NCI-H1436 treated with DMSO at 0.1 percent for 48 hours (cell line): ENCODE results near the gene CEP128.

Experiments
- DNase-seq: peaks from one replicate; lab custom pipeline; 2025; lab: John Stamatoyannopoulos, UW

CEP128 gene

GRCh38 chr14:80771201-80771600, 170.3 kb downstream of the CEP128 start:
- DNase-seq: no peak

DNA sequence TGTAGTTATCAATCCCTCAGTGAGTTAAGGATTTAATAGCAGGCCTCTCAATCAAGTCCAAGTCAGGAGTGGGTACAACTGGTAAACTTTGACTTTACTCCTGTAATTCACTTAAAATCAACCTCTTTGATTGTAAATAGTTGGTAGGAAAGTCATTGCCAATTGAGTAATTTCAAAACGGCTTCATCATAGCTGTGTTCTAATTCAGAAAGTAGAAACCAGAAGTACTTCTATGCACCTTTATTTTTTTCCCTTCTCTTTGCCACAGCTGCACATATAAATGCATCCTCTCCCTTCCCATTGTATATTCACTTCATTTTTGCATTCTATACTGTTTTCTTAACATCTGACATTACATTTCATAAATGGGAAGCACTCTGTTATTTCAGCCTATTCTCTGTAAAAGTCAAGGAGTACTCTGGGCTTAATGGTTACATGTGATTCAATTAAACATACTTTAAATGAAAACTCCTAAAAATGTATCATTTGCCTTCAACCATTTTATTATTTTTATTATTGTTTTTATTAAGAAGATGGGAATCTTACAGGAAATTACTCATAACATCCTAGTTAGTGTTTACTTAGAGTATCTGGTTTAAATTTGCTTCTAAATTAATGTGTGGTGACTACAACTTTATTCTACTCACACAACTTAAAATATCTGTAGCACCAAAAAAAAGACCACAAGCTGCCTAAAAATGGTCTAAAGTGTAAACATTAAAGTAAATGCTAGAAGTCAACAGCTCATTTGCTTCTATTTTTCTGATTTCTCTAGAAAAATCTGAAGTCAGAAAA, 171.2 kb downstream of the CEP128 start:
- no peak for DNase-seq

DNA sequence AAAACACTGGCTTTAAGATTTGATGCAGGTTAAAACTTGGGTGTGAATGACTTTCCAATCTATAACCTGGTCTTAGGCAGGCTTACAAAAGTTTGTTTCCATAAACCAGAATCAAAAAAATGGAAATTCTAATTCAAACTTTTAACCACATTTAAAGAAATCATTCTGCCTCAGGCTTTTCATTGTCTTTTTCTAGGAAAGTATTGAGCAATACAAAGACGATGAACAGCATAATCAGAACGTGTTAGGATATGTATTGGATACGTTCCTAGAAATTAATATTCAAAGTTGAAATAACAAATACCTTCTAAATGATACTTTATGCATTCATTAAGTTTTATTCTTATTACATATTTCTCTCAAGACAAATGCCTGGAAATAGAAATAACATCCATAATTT, 172.9 kb downstream of the CEP128 start:
- no peak for DNase-seq

GRCh38 chr14:80764921-80765507, 176.5 kb downstream of the CEP128 start:
- no peak for DNase-seq

DNA sequence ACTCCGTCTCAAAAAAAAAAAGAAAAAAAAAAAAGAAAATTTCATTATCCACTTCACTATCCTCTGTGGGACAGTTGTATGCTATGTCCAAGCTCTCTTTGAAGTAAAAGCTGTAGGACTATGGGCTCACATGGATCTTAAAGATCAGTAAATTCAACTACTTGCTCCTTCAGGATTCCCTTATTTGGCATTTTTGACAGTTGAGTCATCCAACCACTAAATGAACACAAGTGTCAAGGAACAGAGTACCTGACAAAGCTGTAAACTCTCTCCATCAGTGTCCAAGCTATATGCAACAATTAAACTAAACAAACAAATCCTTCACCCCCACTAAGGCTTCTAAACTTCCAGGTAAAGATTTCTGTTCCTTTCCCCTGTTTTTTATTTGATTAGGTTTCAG, 177.0 kb downstream of the CEP128 start:
- DNase-seq: no peak

GRCh38 chr14:80762641-80763228, 178.8 kb downstream of the CEP128 start:
- no peak for DNase-seq

GRCh38 chr14:80754696-80755095, 186.8 kb downstream of the CEP128 start:
- DNase-seq: no peak

DNA sequence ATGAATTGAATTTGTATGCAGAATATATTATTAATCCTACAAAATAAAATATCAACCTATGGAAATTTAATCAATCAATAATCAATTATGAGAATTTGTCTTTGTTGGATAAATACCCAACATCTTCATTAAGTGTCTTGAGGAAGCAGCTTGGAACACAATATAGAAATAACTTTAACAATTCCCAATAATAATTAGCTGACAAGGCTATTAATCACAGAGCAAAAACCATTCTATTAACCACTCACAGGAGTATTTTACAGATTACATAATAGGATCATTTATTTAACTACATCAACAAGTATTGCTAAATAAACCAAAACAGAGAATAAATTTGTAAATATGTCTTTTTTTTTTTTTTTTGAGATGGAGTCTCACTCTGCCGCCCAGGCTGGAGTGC, 190.3 kb downstream of the CEP128 start:
- no peak for DNase-seq

DNA sequence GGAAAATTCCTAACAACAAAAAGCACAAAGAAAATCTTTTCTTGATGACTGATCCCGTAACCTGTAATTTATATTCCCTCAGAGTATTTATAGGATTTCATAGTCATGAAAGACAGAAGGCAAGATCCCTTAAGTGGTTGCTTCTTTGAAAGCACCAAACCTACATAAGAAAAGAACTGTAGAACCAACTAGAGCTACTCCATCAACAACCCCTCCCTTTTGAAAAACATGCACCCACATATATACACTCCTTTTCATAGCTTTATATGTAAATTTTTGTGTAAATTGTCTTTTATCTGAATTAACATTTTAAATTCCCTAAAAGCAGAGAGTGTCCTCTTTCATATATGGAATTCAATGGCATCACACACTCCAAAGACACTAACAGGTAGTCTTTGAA, 215.3 kb downstream of the CEP128 start:
- DNase-seq: no peak

DNA sequence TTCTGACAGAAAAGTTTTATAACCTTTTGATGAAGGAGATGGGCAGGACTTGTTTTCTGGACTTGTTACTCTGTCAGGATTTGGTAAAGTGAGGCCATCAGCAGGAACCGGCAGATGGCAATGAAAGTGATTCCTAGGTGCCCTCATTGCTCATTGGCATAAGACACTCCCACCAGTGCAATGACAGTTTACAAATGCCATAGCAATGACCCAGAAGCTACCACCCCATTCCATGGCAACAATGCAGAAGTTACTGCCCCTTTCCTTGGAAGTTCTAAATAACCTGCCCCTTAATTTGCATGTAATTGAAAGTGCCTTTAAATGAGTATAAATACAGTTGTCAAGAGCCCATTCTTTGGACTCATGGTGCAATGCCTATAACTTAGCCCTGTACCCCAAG, 222.6 kb downstream of the CEP128 start:
- DNase-seq: no peak

GRCh38 chr14:80714474-80714873, 227.1 kb downstream of the CEP128 start:
- no peak for DNase-seq

- DNase-seq: no peak
These were observed 228.3 kb downstream of the CEP128 start for GRCh38 chr14:80713076-80713850.

DNA sequence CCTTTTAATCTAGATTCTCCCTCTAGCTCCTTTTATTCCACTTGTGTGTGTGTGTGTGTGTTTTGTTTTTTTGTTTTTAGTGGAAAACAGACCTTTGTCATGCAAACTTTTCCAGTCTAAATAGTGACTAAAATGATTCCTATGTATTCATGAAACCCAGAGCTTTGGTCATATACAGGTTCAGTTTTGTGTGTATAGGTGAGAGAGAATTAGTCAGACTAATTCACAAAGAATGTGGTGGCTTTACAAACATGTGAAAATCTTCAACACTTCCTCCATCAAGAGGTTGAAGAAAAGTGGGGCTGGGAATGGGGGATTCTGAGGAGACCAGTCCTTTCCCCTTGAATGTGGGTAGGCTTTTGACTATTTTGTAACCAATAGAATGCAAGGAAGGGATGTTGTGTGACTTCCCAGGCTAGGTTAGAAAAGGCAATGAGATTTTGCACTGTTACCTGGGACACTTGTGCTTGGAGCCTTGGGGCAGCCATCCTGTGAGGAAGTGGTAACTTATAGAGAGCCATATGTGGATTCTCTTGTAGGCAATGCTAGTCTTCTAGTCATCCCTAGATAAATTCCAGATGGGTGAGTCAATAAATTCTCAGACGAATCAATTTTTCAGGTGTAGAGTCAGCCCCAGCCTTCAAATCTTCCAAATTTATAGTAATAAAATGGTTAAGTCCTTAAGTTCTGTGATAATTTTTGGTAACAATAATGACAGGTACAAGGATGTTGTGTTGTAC, 236.1 kb downstream of the CEP128 start:
- DNase-seq: no peak

- DNase-seq: no peak
These were observed 240.9 kb downstream of the CEP128 start for GRCh38 chr14:80700601-80701000.

DNA sequence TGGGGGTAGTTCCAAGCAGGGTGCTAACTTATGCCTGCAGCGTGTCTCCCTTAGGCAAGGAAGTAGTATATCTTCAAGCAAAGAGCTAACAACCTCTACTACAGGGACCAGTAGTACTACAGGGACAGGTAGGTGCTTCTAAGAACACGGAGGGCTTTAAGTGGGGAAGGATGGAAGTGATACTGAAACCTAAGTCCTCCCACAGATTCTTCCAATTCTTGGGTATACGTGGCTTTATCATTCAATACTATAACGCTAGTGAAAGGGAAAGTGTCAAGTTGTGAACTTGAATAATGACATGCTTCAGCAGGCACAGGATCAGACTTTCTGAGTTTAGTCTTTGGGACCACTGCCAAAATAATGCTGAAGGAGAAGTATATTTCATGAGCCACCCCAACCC, 241.7 kb downstream of the CEP128 start:
- DNase-seq: no peak

DNA sequence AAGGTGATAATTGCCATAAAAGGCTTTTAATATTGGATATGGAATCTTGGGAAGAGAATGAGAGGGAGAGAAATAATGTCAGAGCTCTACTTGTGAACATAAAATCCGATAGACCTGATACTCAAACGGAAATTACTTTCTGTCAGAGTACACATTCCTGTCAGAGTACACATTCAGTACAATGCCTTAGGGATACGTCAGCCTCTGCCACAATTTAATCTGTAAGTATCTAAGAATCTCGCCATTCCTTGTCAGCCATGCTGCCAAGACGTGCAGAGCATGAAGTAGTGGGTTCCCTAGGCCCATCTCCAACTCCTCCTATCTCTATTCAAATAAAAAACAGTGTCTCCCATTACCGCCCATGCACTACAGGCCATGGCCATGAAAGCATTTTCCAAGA, 242.6 kb downstream of the CEP128 start:
- no peak for DNase-seq

DNA sequence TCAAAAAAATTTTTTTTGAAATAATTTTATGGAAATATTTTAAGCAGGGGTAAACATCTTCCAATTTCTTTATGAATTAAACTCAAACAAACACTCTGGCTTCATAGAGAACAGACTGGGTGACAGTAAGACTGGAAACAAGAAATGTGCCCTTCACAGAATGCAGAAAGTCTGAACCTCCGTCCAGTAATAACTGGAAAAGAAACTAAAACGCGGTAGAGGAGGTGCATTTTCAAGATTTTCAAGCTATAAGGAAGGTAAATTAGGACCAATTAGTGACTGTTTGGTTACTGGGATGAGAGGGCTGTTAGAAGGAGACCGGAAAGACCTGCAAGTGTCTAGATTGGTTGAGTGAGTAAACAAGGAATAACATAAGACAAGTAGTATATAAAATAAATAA, 245.7 kb downstream of the CEP128 start:
- DNase-seq: no peak

- no peak for DNase-seq
These were observed 248.6 kb downstream of the CEP128 start for GRCh38 chr14:80692903-80693302.

- no peak for DNase-seq
These were observed 259.9 kb downstream of the CEP128 start for GRCh38 chr14:80681651-80682050.

DNA sequence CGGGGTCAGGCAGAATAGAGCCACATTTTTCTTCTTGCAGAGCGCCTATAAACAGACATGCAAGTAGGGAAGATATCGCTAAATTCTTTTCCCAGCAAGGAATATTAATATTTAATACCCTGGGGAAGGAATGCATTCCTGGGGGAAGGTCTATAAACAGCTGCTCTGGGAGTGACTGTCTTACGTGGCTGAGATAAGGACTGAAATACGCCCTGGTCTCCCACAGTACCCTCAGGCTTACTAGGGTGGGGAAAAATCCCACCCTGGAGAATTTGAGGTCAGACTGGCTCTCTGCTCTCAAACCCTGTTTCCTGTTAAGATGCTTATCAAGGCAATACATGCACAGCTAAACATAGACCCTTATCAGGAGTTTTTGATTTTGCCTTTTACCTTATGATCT, 262.3 kb downstream of the CEP128 start:
- DNase-seq: no peak

GRCh38 chr14:80678436-80678835, 263.1 kb downstream of the CEP128 start:
- no peak for DNase-seq

DNA sequence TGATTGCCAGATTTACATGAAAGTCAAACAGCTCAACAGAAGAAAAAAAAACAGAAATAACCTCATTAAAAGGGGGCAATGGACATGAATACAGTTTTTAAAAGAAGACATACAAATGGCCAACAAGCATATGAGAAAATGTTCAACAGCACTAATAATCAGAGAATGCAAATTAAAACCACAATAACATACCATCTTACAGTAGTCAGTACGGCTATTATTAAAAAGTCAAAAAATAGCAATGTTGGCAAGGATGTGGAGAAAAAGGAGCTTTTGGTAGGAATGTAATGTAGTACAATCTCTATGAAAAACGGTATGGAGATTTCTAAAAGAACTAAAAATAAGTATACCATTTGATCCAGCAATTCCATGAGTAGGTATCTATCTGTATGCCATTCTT, 272.1 kb downstream of the CEP128 start:
- no peak for DNase-seq
